GM23338 (cell line): ENCODE data around the gene EIF3F. TPM values are rescaled to one million over a fixed set of nuclear protein-coding genes. Genes with fewer than 3 reads are reported as not detected.

Experiments
- ATAC-seq: fragments of 200-7000 bp; cut with Tn5 transposase; 3 replicates; pipeline ENCODE4 v1.9.1; 2020
- DNase-seq: peaks from one replicate; pipeline ENCODE4 v3.0.0-alpha.2; 2015; ENCODE audit warnings: low spot score
- H2AFZ ChIP-seq: fragments of 200-600 bp; sonication (generic); 2 replicates; pipeline ENCODE4 v1.8.0; 2016; ENCODE audit warnings: antibody characterized with exemption, mild to moderate bottlenecking, moderate library complexity
- H3F3A ChIP-seq: fragments of 200-600 bp; sonication (generic); replicated peaks from 2 replicates; pipeline ENCODE4 v1.8.0; 2017; ENCODE audit warnings: antibody characterized with exemption, mixed run types, low read depth
- H3K27ac ChIP-seq: fragments of 200-600 bp; sonication (generic); 2 replicates; pipeline ENCODE4 v1.6.1; 2016; ENCODE audit warnings: low read depth
- H3K27me3 ChIP-seq: fragments of 200-600 bp; sonication (generic); 2 replicates; pipeline ENCODE4 v1.8.0; 2016; ENCODE audit warnings: mild to moderate bottlenecking, mixed run types, moderate library complexity; ENCODE audit not compliant: insufficient read depth
- H3K36me3 ChIP-seq: fragments of 200-600 bp; sonication (generic); 2 replicates; pipeline ENCODE4 v1.8.0; 2016; ENCODE audit warnings: mild to moderate bottlenecking; ENCODE audit not compliant: insufficient read depth
- H3K4me1 ChIP-seq: fragments of 200-600 bp; sonication (generic); 2 replicates; pipeline ENCODE4 v1.8.0; 2016; ENCODE audit warnings: mild to moderate bottlenecking, moderate library complexity; ENCODE audit not compliant: insufficient read depth
- H3K4me2 ChIP-seq: fragments of 200-600 bp; sonication (generic); 2 replicates; pipeline ENCODE4 v1.7.1; 2017; ENCODE audit warnings: mixed run types
- H3K4me3 ChIP-seq: fragments of 200-600 bp; sonication (generic); 2 replicates; pipeline ENCODE4 v1.6.1; 2016; ENCODE audit warnings: mixed run types
- H3K79me2 ChIP-seq: fragments of 200-600 bp; sonication (generic); replicated peaks from 2 replicates; pipeline ENCODE4 v1.8.0; 2017; ENCODE audit warnings: mild to moderate bottlenecking; ENCODE audit not compliant: insufficient read depth
- H3K9me2 ChIP-seq: fragments of 200-600 bp; sonication (generic); 2 replicates; pipeline ENCODE4 v1.8.0; 2017; ENCODE audit not compliant: insufficient read depth
- H4K20me1 ChIP-seq: fragments of 200-600 bp; sonication (generic); replicated peaks from 2 replicates; pipeline ENCODE4 v1.8.0; 2017; ENCODE audit warnings: mild to moderate bottlenecking; ENCODE audit not compliant: insufficient read depth
- H3K27ac Mint-ChIP-seq: 2 replicates; pipeline ENCODE4 v1.8.0; 2020; ENCODE audit warnings: inconsistent platforms, mild to moderate bottlenecking, moderate library complexity, mixed read lengths
- H3K27me3 Mint-ChIP-seq: 3 replicates; pipeline ENCODE4 v1.8.0; 2022; ENCODE audit warnings: low read depth, mild to moderate bottlenecking, moderate library complexity, mixed read lengths, inconsistent platforms; ENCODE audit not compliant: insufficient read depth, poor library complexity
- H3K36me3 Mint-ChIP-seq: 3 replicates; pipeline ENCODE4 v1.8.0; 2021; ENCODE audit warnings: low read depth, mild to moderate bottlenecking, inconsistent platforms, moderate library complexity, mixed read lengths
- H3K4me1 Mint-ChIP-seq: 3 replicates; pipeline ENCODE4 v1.8.0; 2020; ENCODE audit warnings: mild to moderate bottlenecking, inconsistent platforms, mixed read lengths
- H3K4me3 Mint-ChIP-seq: 3 replicates; pipeline ENCODE4 v1.8.0; 2021; ENCODE audit warnings: moderate library complexity, mild to moderate bottlenecking, inconsistent platforms, mixed read lengths
- H3K9me3 Mint-ChIP-seq: 3 replicates; pipeline ENCODE4 v1.8.0; 2020; ENCODE audit warnings: moderate library complexity, mild to moderate bottlenecking, inconsistent platforms, mixed read lengths
- CTCF ChIP-seq, 2 experiments: fragments of 200-600 bp in 1 of 2; sonication (generic) in 1 of 2; conservative IDR thresholded peaks; 2 replicates each; pipeline versions ENCODE4 v1.5.1 to v1.6.1; 2016 to 2017; ENCODE audit warnings: antibody characterized with exemption in 2 of 2, low read depth in 2 of 2, mild to moderate bottlenecking in 2 of 2, moderate library complexity in 1 of 2
- ETS1 ChIP-seq: IDR thresholded peaks from 2 replicates; pipeline ENCODE4 v1.6.1; 2016; ENCODE audit warnings: antibody characterized with exemption
- EZH2 ChIP-seq: fragments of 200-600 bp; sonication (generic); IDR thresholded peaks from one replicate; pipeline ENCODE4 v1.8.0; 2017; ENCODE audit warnings: antibody characterized with exemption, mild to moderate bottlenecking, low read depth; ENCODE audit not compliant: unreplicated experiment
- EZH2phosphoT487 ChIP-seq: fragments of 200-600 bp; sonication (generic); IDR thresholded peaks from one replicate; pipeline ENCODE4 v1.8.1; 2018; ENCODE audit warnings: antibody characterized with exemption; ENCODE audit not compliant: unreplicated experiment
- JUNB ChIP-seq: IDR thresholded peaks from one replicate; pipeline ENCODE4 v1.6.1; 2016; ENCODE audit warnings: antibody characterized with exemption; ENCODE audit not compliant: unreplicated experiment
- NANOG ChIP-seq: IDR thresholded peaks from 2 replicates; pipeline ENCODE4 v1.6.1; 2016; ENCODE audit warnings: antibody characterized with exemption, borderline replicate concordance
- REST ChIP-seq: IDR thresholded peaks from one replicate; pipeline ENCODE4 v1.6.1; 2018; ENCODE audit warnings: antibody characterized with exemption; ENCODE audit not compliant: unreplicated experiment
- STAT1 ChIP-seq: IDR thresholded peaks from one replicate; pipeline ENCODE4 v1.6.1; 2016; ENCODE audit warnings: antibody characterized with exemption; ENCODE audit not compliant: unreplicated experiment
- ZNF114 ChIP-seq: fragments of 250-450 bp; sonication (Bioruptor Pico); IDR thresholded peaks from 2 replicates; pipeline ENCODE4 v1.5.0; 2020; ENCODE audit warnings: mild to moderate bottlenecking, moderate library complexity
- ZNF331 ChIP-seq: fragments of 250-450 bp; sonication (Bioruptor Pico); IDR thresholded peaks from 2 replicates; pipeline ENCODE4 v1.5.0; 2020; ENCODE audit warnings: low read depth, mild to moderate bottlenecking, moderate library complexity
- polyA plus RNA-seq: library from polyadenylated mRNA; unstranded; fragments of >200 nt; fragmentation: Nextera tagmentation; extraction: Ambion mirVana; gene quantifications from 2 replicates; pipeline ENCODE4 v1.2.1, GENCODE V29; 2016
- total RNA-seq: library from RNA; depleted of rRNA; stranded (reverse); fragments of >200 nt; shearing (Covaris generic); gene quantifications from 2 replicates; pipeline ENCODE4 v1.2.3, GENCODE V29; 2014

EIF3F gene
- total and polyA plus RNA-seq, 2 experiments from 2014 or later = 237 to 555 TPM

GRCh38 chr11:7977232-7977917, 9.8 kb upstream of the EIF3F start (continued):
- TF ChIP-seq REST (no peak), ZNF331 (no peak), EZH2phosphoT487 (no peak), ETS1 (no peak), NANOG (no peak), ZNF114 (CRISPR knock-in tag) (no peak)

GRCh38 chr11:7981619-7982157, 5.4 kb upstream of the EIF3F start:
- Histone ChIP-seq H3K79me2 (no peaks in the 10 kb centered on the region; the same call in 1 of the 2 replicates), H3K9me2 (no peaks in the 10 kb centered on the region), H3K4me2 (no peak overlapping the region), H4K20me1 (no peaks in the 10 kb centered on the region), H2AFZ (no peak overlapping the region), H3K27me3 (no peaks in the 10 kb centered on the region), H3K4me3 (no peak overlapping the region), H3K4me1 (peaks cover 4% of the 10 kb centered on the region; the same call in 1 of the 2 replicates), H3K36me3 (no peaks in the 10 kb centered on the region), H3F3A (no peaks in the 10 kb centered on the region), H3K27ac (no peak overlapping the region)
- Mint-ChIP-seq H3K4me1 (peaks cover 14% of the 10 kb centered on the region), H3K27ac (no peak overlapping the region), H3K36me3 (no peaks in the 10 kb centered on the region), H3K9me3 (no peaks in the 10 kb centered on the region; the same call in 2 of the 3 replicates), H3K4me3 (no peak overlapping the region), H3K27me3 (no peaks in the 10 kb centered on the region)
- DNase-seq (no peak), ATAC-seq (no peak)
- no peak for TF ChIP-seq EZH2phosphoT487
- TF ChIP-seq JUNB = no peak
- no peak for TF ChIP-seq STAT1
- no peak for TF ChIP-seq ZNF114 (CRISPR knock-in tag)
- no peak for TF ChIP-seq REST
- no peak for TF ChIP-seq NANOG
- TF ChIP-seq CTCF (conservative IDR thresholded peaks at IDR 0.05; ENCODE audit: low read depth in 2 of 2) = no peak
- TF ChIP-seq ZNF331 = no peak
- no peak for TF ChIP-seq EZH2
- no peak for TF ChIP-seq ETS1
